ENCODE data around the gene PER2. TPM values are rescaled to one million over a fixed set of nuclear protein-coding genes. Genes with fewer than 3 reads are reported as not detected.

PER2 gene
- total and polyA plus RNA-seq, 2 of the 13 experiments (the other 11 are each of a cell fraction or from before 2014, with no cell fraction given): 5.1 to 9.4 TPM

- TF ChIP-seq SNAPC4 (CRISPR knock-in tag; IDR thresholded peaks at IDR 0.05) (no peak), CBX2 (IDR thresholded peaks at IDR 0.05; ENCODE audit: low read depth, low read length) (no peak), CBX2 (CRISPR knock-in tag; IDR thresholded peaks at IDR 0.05; ENCODE audit: low read depth) (no peak), ZBED4 (CRISPR knock-in tag; IDR thresholded peaks at IDR 0.05; ENCODE audit: borderline replicate concordance) (no peak), ZNF282 (IDR thresholded peaks at IDR 0.05; ENCODE audit: partially characterized antibody) (no peak), MED8 (CRISPR knock-in tag; IDR thresholded peaks at IDR 0.05; ENCODE audit: insufficient replicate concordance) (no peak), ZZZ3 (CRISPR knock-in tag; IDR thresholded peaks at IDR 0.05; ENCODE audit: borderline replicate concordance) (no peak), REPIN1 (CRISPR knock-in tag; IDR thresholded peaks at IDR 0.05; ENCODE audit: borderline replicate concordance, low read depth) (0 out of 2 replicates have a peak, but pooled peaks have one; percentile 15), AGO2 (optimal IDR thresholded peaks at IDR 0.05; ENCODE audit: low read depth, low read length) (no peak), MAZ (IDR thresholded peaks at IDR 0.05; ENCODE audit: borderline replicate concordance, low read depth, low read length) (no peak), MAZ (CRISPR knock-in tag; IDR thresholded peaks at IDR 0.05; ENCODE audit: low read depth) (no peak; the same call in 1 of the 2 replicates), ZBTB38 (CRISPR knock-in tag; IDR thresholded peaks at IDR 0.05) (no peak; the same call in 1 of the 2 replicates), MXD1 (CRISPR knock-in tag; IDR thresholded peaks at IDR 0.05) (no peak), TEAD3 (CRISPR knock-in tag; optimal IDR thresholded peaks at IDR 0.05; ENCODE audit: borderline replicate concordance) (peak; percentile 83), ZNF773 (CRISPR knock-in tag; IDR thresholded peaks at IDR 0.05; ENCODE audit: borderline replicate concordance) (no peak), HHEX (CRISPR knock-in tag; IDR thresholded peaks at IDR 0.05) (no peak), ZMYM3 (CRISPR knock-in tag; IDR thresholded peaks at IDR 0.05) (no peak), ZNF792 (CRISPR knock-in tag; IDR thresholded peaks at IDR 0.05) (0 out of 2 replicates have a peak, but pooled peaks have one; percentile 65), TCF7L2 (IDR thresholded peaks at IDR 0.05; ENCODE audit: low read depth, low read length) (no peak), CC2D1A (CRISPR knock-in tag; IDR thresholded peaks at IDR 0.05) (no peak), SMC3 (IDR thresholded peaks at IDR 0.05; ENCODE audit: low read length) (no peak), ZSCAN29 (CRISPR knock-in tag; conservative IDR thresholded peaks at IDR 0.05) (no peak)
These were observed 6.2 kb upstream of the PER2 start (continued) for GRCh38 chr2:238294393-238295143.
